HG03159 (cell line): ENCODE data around the gene COL18A1.

Experiments used
- ATAC-seq: cut with Tn5 transposase; IDR thresholded peaks from one replicate; pipeline ENCODE4 v1.9.1; 2021; ENCODE audit warnings: mild to moderate bottlenecking, moderate library complexity; ENCODE audit not compliant: unreplicated experiment

Gene COL18A1

GRCh38 chr21:45476582-45476981 is 71.6 kb downstream of the COL18A1 start:
- no peak for ATAC-seq

- no peak for ATAC-seq
Observed at GRCh38 chr21:45477176-45478114, 72.5 kb downstream of the COL18A1 start.

- ATAC-seq, result no peak
Observed at GRCh38 chr21:45478115-45478801, 73.3 kb downstream of the COL18A1 start.

GRCh38 chr21:45478816-45479669 is 74.1 kb downstream of the COL18A1 start:
- ATAC-seq, result no peak

GRCh38 chr21:45479691-45480675 is 75.0 kb downstream of the COL18A1 start:
- ATAC-seq, result no peak

GRCh38 chr21:45480701-45481500 is 75.9 kb downstream of the COL18A1 start:
- ATAC-seq, result no peak

GRCh38 chr21:45481566-45481965 is 76.6 kb downstream of the COL18A1 start:
- ATAC-seq, result no peak

GRCh38 chr21:45481977-45482898 is 77.3 kb downstream of the COL18A1 start:
- ATAC-seq, result no peak

- ATAC-seq, result no peak
Observed at GRCh38 chr21:45482899-45483821, 78.2 kb downstream of the COL18A1 start.

- no peak for ATAC-seq
Observed at GRCh38 chr21:45484318-45484717, 79.4 kb downstream of the COL18A1 start.

GRCh38 chr21:45485686-45486442 is 80.9 kb downstream of the COL18A1 start:
- no peak for ATAC-seq

- ATAC-seq, result no peak
Observed at GRCh38 chr21:45486443-45487160, 81.6 kb downstream of the COL18A1 start.

- ATAC-seq, result no peak
Observed at GRCh38 chr21:45487161-45487806, 82.3 kb downstream of the COL18A1 start.

- ATAC-seq, result no peak
Observed at GRCh38 chr21:45487891-45488600, 83.1 kb downstream of the COL18A1 start.
